ENCODE measurements around the gene NFS1. TPM values are rescaled to one million over a fixed set of nuclear protein-coding genes. Genes with fewer than 3 reads are reported as not detected.

NFS1 gene
- total RNA-seq, 1 donor from 2014 or later = 26.7 TPM

DNA sequence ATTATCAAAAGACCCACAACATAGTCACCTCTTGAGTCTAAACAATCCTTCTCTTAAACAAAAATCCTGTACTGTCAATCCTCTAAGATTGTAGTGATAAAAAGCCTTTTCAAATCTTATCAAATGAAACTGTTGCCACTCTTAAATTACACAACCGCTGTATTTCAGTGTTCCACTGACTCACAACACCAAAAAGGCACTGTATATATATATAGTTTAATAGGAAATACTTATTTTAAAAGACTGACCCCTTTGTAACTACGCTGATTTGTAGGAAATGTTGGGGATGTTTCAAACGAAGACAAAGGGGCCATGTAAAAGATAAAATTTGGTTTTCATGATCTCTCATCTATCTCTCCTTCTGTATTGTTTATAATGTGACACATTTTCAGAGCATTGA is 48.5 kb downstream of the NFS1 start:
- no peaks in the 10 kb centered on the region for H3K27me3 Mint-ChIP-seq
- peaks cover 13% of the 10 kb centered on the region for H3K36me3 Mint-ChIP-seq
- H3K27ac Mint-ChIP-seq = no peak overlapping the region
- DNase-seq (ENCODE audit: extremely low spot score, unreplicated experiment) = no peak
- TF ChIP-seq, protein P1, sequence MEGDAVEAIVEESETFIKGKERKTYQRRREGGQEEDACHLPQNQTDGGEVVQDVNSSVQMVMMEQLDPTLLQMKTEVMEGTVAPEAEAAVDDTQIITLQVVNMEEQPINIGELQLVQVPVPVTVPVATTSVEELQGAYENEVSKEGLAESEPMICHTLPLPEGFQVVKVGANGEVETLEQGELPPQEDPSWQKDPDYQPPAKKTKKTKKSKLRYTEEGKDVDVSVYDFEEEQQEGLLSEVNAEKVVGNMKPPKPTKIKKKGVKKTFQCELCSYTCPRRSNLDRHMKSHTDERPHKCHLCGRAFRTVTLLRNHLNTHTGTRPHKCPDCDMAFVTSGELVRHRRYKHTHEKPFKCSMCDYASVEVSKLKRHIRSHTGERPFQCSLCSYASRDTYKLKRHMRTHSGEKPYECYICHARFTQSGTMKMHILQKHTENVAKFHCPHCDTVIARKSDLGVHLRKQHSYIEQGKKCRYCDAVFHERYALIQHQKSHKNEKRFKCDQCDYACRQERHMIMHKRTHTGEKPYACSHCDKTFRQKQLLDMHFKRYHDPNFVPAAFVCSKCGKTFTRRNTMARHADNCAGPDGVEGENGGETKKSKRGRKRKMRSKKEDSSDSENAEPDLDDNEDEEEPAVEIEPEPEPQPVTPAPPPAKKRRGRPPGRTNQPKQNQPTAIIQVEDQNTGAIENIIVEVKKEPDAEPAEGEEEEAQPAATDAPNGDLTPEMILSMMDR (conservative IDR thresholded peaks at IDR 0.05) = no peak
- H3K4me3 Mint-ChIP-seq = no peak overlapping the region
- peaks cover 6% of the 10 kb centered on the region for H3K4me1 Mint-ChIP-seq (ENCODE audit: unreplicated experiment)
- no peaks in the 10 kb centered on the region for H3K9me3 Mint-ChIP-seq

DNA sequence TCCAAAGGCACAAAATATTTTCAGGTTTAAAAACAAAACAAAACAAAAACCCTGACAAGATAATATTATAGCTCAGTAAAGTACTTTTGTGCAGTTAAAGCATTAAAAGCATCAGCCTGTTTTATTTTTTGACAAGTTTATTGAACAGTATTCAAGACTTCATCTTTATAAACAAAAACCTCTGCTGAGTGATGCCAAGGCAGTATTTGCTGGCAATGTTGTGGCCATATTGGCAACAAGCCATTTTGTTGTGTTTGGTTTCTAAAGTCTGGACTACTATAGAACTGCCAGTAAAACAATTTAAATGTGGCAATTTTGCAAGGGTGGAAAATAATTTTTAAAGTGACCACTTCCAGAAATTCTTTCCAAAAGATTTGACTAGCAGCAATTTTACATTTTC is 50.3 kb downstream of the NFS1 start:
- TF ChIP-seq, protein P1 (conservative IDR thresholded peaks at IDR 0.05) = no peak
- no peaks in the 10 kb centered on the region for H3K9me3 Mint-ChIP-seq

DNA sequence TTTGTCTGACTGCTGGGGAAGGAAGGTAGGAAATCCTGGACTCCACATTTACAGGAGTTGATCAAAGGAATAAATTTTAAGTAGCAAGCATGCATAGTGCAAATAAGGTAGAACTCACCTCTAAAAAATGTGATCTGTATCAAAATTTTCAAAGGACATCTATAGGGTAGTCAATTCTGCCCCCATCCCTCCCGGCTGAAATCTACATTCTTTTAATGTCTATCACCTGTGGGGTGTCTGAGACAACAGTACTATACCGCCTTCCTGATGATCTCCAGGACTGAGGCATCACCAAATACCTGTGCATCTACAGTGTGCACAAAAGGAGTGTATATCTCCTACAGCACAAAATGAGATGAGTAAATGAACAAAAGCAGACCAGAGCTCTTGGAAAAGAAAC is 54.3 kb downstream of the NFS1 start:
- Mint-ChIP-seq H3K27ac (no peak overlapping the region), H3K4me3 (no peak overlapping the region), H3K4me1 (ENCODE audit: unreplicated experiment) (peaks cover 16% of the 10 kb centered on the region), H3K9me3 (no peaks in the 10 kb centered on the region), H3K36me3 (peaks cover 9% of the 10 kb centered on the region), H3K27me3 (no peaks in the 10 kb centered on the region)
- TF ChIP-seq, protein P1 (conservative IDR thresholded peaks at IDR 0.05) = no peak
- no peak for DNase-seq (ENCODE audit: extremely low spot score, unreplicated experiment)

More for the DNA sequence above, 50.3 kb downstream of the NFS1 start:
- no peak for DNase-seq (ENCODE audit: extremely low spot score, unreplicated experiment)
- Mint-ChIP-seq H3K4me1 (ENCODE audit: unreplicated experiment) (peaks cover 9% of the 10 kb centered on the region), H3K36me3 (peaks cover 13% of the 10 kb centered on the region), H3K27ac (no peak overlapping the region), H3K4me3 (no peak overlapping the region), H3K27me3 (no peaks in the 10 kb centered on the region)

DNA sequence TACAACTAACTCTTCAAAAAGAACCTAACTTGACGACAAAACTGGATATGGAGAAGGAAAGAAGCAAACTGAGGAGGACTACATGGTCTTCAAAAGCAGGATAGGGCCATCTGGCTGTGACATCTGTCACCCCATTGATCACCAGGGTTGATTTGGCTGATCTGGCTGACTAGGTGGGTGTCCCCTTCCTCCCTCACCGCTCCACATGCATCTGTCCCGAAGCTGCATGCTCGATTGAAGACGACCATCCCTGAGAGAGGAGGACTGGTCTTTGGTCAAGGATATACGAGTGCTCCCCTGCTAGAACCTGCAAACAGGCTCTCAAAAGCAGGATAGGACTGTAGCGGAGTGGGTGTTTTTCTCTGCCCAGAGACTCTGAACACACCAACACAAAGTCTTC is 56.1 kb downstream of the NFS1 start:
- TF ChIP-seq, protein P1 (conservative IDR thresholded peaks at IDR 0.05) = no peak
- no peak overlapping the region for H3K27ac Mint-ChIP-seq

DNA sequence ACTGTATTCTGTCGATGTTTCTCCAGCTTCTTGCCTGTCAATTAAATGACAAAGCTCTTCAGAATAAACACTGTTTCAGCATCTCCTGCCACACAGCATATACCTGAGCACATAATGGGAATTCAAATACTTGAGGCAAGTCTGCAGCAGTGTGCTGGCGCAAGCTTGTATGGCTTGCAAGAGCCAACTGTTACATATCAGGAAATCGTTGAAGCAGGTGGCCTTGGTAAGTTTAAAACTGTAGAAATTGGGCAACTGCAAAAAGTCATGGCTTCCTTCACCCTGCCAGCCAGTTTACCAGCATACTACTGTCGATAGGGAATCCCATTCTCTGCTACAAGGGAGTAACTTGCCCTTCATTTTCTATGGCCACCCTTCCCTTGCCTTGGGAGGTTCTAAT is 57.4 kb downstream of the NFS1 start:
- Mint-ChIP-seq H3K36me3 (peaks cover 5% of the 10 kb centered on the region), H3K27me3 (no peaks in the 10 kb centered on the region), H3K4me3 (no peak overlapping the region), H3K27ac (no peak overlapping the region), H3K9me3 (no peaks in the 10 kb centered on the region), H3K4me1 (ENCODE audit: unreplicated experiment) (peaks cover 18% of the 10 kb centered on the region)
- DNase-seq (ENCODE audit: extremely low spot score, unreplicated experiment) = no peak
- TF ChIP-seq, protein P1 (conservative IDR thresholded peaks at IDR 0.05) = no peak

More for the DNA sequence above, 56.1 kb downstream of the NFS1 start:
- Mint-ChIP-seq H3K4me3 (no peak overlapping the region), H3K27me3 (no peaks in the 10 kb centered on the region), H3K4me1 (ENCODE audit: unreplicated experiment) (peaks cover 18% of the 10 kb centered on the region), H3K36me3 (peaks cover 5% of the 10 kb centered on the region), H3K9me3 (no peaks in the 10 kb centered on the region)
- no peak for DNase-seq (ENCODE audit: extremely low spot score, unreplicated experiment)

DNA sequence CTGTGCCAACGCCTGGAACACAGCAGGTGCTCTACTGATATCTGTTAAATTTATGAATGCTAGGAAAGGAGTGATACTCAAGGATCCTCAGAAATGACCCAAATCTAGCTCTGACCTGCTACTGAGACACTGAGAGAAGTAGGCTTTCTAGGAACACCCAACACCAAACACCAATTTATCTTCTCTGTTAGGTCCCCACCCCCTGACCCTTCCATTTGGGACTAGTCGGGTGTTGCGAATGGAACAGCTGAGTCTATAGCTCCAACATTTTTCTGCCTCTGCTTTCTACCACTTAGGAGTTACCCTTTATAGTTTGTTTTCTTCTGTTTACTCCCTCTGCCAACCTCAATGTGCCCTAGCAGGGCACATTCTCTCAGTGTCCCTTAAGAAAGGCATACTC is 58.4 kb downstream of the NFS1 start:
- H3K9me3 Mint-ChIP-seq = no peaks in the 10 kb centered on the region
- H3K36me3 Mint-ChIP-seq = peaks cover 5% of the 10 kb centered on the region
- no peak overlapping the region for H3K27ac Mint-ChIP-seq
- DNase-seq (ENCODE audit: extremely low spot score, unreplicated experiment) = no peak
- TF ChIP-seq, protein P1 (conservative IDR thresholded peaks at IDR 0.05) = no peak
- H3K27me3 Mint-ChIP-seq = no peaks in the 10 kb centered on the region
- no peak overlapping the region for H3K4me3 Mint-ChIP-seq
- peaks cover 22% of the 10 kb centered on the region for H3K4me1 Mint-ChIP-seq (ENCODE audit: unreplicated experiment)

All from type B pancreatic cell (in vitro differentiated cells).